RWPE2 (cell line): ENCODE data around the gene CSGALNACT2.

Experiments used
- ATAC-seq: fragments of 200-7000 bp; cut with Tn5 transposase; 3 replicates; pipeline ENCODE4 v1.9.1; 2021; ENCODE audit warnings: low read depth
- DNase-seq: peaks from one replicate; pipeline ENCODE4 v3.0.0-alpha.2; 2020; ENCODE audit warnings: low spot score
- H3K27ac ChIP-seq: fragments of 450-650 bp; 2 replicates; pipeline ENCODE4 v1.5.1; 2017; ENCODE audit warnings: mild to moderate bottlenecking; ENCODE audit not compliant: poor library complexity, severe bottlenecking
- H3K27me3 ChIP-seq: fragments of 250-450 bp; sonication (Bioruptor Pico); 2 replicates; pipeline ENCODE4 v1.5.1; 2021; ENCODE audit warnings: mild to moderate bottlenecking, moderate library complexity; ENCODE audit not compliant: insufficient read depth, poor library complexity, severe bottlenecking
- H3K36me3 ChIP-seq: fragments of 250-450 bp; sonication (Bioruptor Pico); 2 replicates; pipeline ENCODE4 v1.5.1; 2020; ENCODE audit warnings: low read depth, mild to moderate bottlenecking, moderate library complexity
- H3K4me1 ChIP-seq: fragments of 250-450 bp; sonication (Bioruptor Pico); 2 replicates; pipeline ENCODE4 v1.5.1; 2021; ENCODE audit warnings: mild to moderate bottlenecking, moderate library complexity; ENCODE audit not compliant: insufficient read depth, poor library complexity, severe bottlenecking
- H3K4me3 ChIP-seq: fragments of 250-450 bp; sonication (Bioruptor Pico); 2 replicates; pipeline ENCODE4 v1.5.1; 2021; ENCODE audit warnings: mild to moderate bottlenecking, moderate library complexity; ENCODE audit not compliant: severe bottlenecking
- H3K9me3 ChIP-seq: fragments of 250-450 bp; sonication (Bioruptor Pico); 2 replicates; pipeline ENCODE4 v1.5.1; 2021; ENCODE audit warnings: mild to moderate bottlenecking, moderate library complexity; ENCODE audit not compliant: severe bottlenecking
- TF ChIP-seq, protein P1 (sequence below): fragments of 450-650 bp; IDR thresholded peaks from one replicate; pipeline ENCODE4 v1.5.1; 2017; ENCODE audit warnings: mild to moderate bottlenecking, moderate library complexity; ENCODE audit not compliant: poor library complexity, severe bottlenecking

CSGALNACT2 gene

DNA sequence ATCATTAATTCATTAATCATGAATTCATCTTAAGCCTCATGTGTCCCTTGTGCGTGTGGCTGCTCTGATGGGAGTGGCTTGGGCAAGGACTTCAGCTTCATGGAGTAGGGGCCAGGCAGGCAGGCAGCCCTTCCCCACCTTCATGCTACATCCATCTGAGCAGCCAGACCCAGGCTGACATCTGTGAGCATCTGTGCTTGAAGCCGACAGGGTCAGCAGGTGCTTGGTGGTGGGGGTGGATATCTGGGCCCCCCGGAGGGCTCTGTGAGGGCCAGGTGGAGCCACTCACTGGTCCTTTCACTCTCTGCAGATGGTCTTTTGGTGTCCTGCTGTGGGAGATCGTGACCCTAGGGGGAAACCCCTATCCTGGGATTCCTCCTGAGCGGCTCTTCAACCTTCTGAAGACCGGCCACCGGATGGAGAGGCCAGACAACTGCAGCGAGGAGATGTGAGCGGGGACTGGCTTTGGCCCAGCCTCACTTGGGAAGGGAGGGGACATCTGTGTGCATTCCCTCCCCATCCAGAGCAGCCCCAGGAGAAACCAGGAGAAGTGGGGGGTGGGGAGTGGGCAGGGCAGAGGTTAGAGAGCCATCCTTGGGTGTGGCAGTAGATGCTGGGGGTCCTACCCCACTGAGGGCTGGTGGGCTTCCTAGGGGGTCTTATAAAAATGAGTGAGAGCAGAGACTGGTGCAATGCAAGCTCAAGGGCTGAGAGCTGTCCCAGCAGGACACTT lies 14.7 kb upstream of the CSGALNACT2 start:
- H3K36me3 ChIP-seq, result no peaks in the 10 kb centered on the region
- H3K4me1 ChIP-seq, result no peaks in the 10 kb centered on the region
- no peaks in the 10 kb centered on the region for H3K9me3 ChIP-seq
- TF ChIP-seq, protein P1, sequence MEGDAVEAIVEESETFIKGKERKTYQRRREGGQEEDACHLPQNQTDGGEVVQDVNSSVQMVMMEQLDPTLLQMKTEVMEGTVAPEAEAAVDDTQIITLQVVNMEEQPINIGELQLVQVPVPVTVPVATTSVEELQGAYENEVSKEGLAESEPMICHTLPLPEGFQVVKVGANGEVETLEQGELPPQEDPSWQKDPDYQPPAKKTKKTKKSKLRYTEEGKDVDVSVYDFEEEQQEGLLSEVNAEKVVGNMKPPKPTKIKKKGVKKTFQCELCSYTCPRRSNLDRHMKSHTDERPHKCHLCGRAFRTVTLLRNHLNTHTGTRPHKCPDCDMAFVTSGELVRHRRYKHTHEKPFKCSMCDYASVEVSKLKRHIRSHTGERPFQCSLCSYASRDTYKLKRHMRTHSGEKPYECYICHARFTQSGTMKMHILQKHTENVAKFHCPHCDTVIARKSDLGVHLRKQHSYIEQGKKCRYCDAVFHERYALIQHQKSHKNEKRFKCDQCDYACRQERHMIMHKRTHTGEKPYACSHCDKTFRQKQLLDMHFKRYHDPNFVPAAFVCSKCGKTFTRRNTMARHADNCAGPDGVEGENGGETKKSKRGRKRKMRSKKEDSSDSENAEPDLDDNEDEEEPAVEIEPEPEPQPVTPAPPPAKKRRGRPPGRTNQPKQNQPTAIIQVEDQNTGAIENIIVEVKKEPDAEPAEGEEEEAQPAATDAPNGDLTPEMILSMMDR, result no peak
- ATAC-seq (no peak), DNase-seq (no peak)
- no peak overlapping the region for H3K4me3 ChIP-seq
- no peak overlapping the region for H3K27ac ChIP-seq
- H3K27me3 ChIP-seq, result no peaks in the 10 kb centered on the region

DNA sequence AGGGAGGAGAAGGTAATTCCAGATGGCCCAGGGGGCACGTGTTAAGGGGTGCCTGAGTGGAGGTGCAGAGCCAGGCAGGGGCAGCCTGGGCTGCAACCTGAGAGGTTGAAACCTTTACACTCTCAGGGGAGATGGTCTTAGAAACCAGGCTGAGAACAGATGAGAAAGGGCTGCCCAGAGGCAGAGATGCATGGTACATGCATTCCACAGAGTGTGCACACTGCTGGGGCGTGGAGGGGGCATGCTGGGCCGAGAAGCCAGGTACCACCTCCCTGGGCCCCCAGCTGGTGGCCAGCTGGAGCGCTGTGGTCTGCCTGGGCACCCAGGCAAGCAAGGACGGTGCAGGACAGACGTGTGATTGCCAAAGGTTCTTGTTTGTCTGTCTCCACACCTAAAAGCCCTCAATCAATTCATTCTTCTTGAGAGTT lies 14.1 kb upstream of the CSGALNACT2 start:
- Histone ChIP-seq H3K27ac (no peak overlapping the region), H3K9me3 (no peaks in the 10 kb centered on the region), H3K27me3 (no peaks in the 10 kb centered on the region), H3K4me3 (no peak overlapping the region), H3K4me1 (peaks cover 3% of the 10 kb centered on the region), H3K36me3 (no peaks in the 10 kb centered on the region)
- TF ChIP-seq, protein P1, result no peak
- DNase-seq (no peak), ATAC-seq (no peak)

DNA sequence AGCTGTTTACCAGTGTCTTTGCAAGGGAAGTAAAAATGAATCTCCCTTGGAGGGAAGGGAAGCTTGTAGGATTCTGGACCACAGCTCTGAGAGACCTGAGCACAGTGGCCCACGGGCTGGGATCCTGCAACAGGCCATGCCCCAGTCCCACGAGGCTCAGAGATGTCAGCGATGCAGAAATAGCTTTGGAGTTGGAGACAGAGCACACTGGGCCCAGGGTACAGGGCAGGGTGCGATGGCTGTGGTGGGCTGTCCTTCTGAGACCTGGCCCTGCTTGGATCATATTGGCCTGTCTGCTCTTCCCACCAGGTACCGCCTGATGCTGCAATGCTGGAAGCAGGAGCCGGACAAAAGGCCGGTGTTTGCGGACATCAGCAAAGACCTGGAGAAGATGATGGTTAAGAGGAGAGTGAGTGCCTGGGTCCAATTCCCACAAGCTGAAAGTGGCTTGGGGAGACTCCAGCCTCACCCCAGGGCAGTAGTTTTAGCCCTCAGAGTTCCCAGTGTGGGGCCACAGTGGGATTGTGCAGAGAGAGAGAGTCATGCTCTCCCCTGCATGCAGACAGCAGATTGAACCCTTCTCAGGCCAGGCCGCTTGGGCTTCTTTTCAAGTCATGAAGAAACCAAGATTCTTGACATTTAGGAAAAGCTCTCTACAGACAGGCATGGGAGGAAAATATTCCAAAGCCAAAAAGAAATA lies 13.5 kb upstream of the CSGALNACT2 start:
- no peaks in the 10 kb centered on the region for H3K36me3 ChIP-seq
- H3K27ac ChIP-seq, result no peak overlapping the region
- peaks cover 9% of the 10 kb centered on the region for H3K4me1 ChIP-seq
- no peaks in the 10 kb centered on the region for H3K9me3 ChIP-seq
- DNase-seq (no peak), ATAC-seq (no peak)
- H3K4me3 ChIP-seq, result no peak overlapping the region
- no peaks in the 10 kb centered on the region for H3K27me3 ChIP-seq
- TF ChIP-seq, protein P1, result no peak

DNA sequence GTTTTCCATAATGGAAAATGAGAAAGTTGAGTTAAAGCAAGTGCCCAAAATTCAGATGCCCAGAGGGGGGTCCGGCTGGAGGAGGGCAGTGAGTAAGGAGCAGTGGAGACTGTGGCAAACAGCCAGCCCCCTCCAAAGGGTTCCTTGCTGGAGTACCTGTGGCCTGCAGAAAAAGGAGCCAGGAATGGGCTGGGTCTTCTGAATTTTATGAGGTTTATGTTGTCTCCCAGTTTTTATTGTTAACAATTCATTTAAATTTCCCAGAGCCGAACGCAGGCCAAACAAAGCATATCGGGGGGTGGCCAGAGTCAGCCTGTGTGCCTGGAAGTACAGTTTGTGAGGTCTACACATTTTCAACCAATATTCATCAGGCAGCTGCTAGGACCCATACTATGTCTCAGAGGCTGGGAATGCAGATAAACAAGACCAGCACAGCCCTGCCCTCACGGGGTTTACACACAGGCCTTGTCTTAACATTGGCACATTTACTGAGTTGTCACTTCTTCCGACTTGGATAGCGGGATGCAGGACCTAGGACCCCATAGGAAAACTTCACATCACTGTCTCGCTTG lies 12.9 kb upstream of the CSGALNACT2 start:
- H3K27me3 ChIP-seq, result no peaks in the 10 kb centered on the region
- no peak for ATAC-seq
- DNase-seq, result no peak

More for the DNA sequence above, 12.9 kb upstream of the CSGALNACT2 start:
- TF ChIP-seq, protein P1, result no peak
- Histone ChIP-seq H3K4me1 (peaks cover 15% of the 10 kb centered on the region), H3K27ac (no peak overlapping the region), H3K36me3 (no peaks in the 10 kb centered on the region), H3K4me3 (no peak overlapping the region), H3K9me3 (no peaks in the 10 kb centered on the region)
